Choroid plexus epithelial cell (primary cell): ENCODE measurements around the gene MYH4.

ENCODE experiments used
- DNase-seq: peaks from one replicate; pipeline ENCODE4 v3.0.0-alpha.2; 2010; ENCODE audit warnings: low read depth
- H3K4me3 ChIP-seq: 2 replicates; pipeline ENCODE4 v1.5.1; 2011; ENCODE audit warnings: low read depth, mild to moderate bottlenecking, control low read depth, low read length, moderate library complexity
- TF ChIP-seq, protein P1 (sequence below): conservative IDR thresholded peaks from 2 replicates; pipeline ENCODE4 v1.5.1; 2011; ENCODE audit warnings: low read depth, mild to moderate bottlenecking, control low read depth, inconsistent platforms, low read length, moderate library complexity

MYH4 gene

DNA sequence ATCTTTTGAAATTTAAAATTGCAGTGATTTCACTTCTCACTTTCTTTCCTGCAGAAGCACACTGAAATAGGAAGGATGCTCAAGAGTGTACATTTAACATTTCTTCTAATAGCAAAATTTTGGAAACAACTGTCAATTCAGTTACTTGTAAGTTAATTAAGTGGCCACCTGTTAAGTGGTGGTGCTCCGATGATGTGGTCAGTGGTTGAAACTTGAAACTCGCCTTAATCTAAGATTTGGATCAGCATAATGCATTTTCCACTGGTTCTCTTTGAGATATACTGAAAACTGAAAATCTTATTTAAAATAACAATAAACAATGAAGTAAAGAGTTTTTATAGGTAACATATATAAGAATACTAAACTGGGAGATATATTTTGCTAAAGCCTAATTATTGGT, 40.6 kb downstream of the MYH4 start:
- TF ChIP-seq, protein P1, sequence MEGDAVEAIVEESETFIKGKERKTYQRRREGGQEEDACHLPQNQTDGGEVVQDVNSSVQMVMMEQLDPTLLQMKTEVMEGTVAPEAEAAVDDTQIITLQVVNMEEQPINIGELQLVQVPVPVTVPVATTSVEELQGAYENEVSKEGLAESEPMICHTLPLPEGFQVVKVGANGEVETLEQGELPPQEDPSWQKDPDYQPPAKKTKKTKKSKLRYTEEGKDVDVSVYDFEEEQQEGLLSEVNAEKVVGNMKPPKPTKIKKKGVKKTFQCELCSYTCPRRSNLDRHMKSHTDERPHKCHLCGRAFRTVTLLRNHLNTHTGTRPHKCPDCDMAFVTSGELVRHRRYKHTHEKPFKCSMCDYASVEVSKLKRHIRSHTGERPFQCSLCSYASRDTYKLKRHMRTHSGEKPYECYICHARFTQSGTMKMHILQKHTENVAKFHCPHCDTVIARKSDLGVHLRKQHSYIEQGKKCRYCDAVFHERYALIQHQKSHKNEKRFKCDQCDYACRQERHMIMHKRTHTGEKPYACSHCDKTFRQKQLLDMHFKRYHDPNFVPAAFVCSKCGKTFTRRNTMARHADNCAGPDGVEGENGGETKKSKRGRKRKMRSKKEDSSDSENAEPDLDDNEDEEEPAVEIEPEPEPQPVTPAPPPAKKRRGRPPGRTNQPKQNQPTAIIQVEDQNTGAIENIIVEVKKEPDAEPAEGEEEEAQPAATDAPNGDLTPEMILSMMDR: no peak
- no peak for DNase-seq
- H3K4me3 ChIP-seq: no peak overlapping the region

DNA sequence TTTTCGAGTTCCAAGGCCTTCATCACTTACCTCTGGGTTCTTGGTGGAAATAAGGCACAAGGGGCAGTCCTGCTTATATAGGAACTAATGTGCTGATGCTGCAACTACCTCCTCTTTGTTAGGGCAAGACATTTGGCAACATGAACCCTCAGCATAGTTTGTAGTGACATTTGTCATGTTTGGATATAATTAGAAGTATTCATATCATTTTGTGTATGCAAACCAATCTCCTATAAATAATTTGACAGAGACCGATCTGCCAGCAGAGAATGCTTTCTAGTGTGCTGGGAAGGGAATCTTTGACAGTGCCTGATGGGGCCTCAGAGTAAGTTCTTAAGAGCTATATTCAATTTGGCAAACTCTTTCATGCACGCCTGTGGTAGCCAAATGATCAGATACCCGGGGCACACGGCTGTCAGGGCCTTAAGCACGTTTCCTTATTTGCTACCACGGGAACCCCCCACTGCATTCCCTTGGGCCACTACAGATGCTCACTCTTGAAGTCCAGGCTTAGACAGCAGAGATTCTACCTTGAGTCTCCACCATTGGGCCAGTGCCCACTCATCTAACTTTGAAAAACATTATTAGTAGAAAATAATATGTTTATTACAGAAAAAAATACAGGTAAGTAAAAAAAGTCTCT, 47.3 kb downstream of the MYH4 start, which contains the start of gene MYH8:
TSS of gene MYH8 (minus strand) at position 51 of the 643 bp plus-strand sequence. CDS start 1,723 bp downstream, outside the sequence.
- TF ChIP-seq, protein P1: no peak
- H3K4me3 ChIP-seq: no peak within 1 kb of the TSS
- no peak for DNase-seq

DNA sequence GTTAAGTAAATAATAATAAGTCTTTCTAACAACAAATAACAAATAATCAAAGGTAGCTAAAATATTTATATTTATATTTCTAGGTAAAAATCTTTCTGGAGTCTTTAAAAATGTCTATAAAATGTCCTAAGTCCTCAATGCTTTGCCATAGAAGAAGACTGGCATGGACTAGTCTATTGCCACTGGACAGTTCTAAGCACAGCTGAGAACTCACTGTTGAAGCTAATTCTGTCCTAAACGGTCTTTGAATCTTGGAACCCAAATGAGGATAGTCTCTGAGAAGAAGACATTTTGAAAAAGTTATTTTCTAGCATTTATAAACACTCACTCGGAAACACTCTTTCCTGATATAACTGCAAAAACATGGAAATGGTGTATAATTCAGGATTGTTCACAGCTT, 48.1 kb downstream of the MYH4 start:
- DNase-seq: no peak
- no peak overlapping the region for H3K4me3 ChIP-seq
- TF ChIP-seq, protein P1: no peak

DNA sequence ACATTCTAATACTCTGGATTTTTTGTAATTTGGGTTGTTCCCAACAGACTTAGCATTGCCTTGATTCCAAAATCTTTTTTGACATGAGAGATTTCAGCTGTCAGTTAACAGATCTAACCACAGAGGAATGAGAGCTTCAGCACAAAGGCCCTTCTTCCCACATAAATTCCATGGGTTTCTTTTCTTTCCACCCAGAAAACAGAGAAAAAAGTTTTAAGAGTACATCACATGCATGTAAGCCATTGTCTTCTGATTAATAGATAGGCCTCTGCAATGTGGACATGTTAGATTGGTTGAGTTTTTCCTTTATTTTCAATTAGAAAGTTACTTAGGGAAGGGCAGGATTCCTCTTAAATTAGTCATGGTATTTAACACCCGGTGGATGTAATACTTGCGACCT, 48.5 kb downstream of the MYH4 start:
- DNase-seq: no peak
- TF ChIP-seq, protein P1: no peak

DNA sequence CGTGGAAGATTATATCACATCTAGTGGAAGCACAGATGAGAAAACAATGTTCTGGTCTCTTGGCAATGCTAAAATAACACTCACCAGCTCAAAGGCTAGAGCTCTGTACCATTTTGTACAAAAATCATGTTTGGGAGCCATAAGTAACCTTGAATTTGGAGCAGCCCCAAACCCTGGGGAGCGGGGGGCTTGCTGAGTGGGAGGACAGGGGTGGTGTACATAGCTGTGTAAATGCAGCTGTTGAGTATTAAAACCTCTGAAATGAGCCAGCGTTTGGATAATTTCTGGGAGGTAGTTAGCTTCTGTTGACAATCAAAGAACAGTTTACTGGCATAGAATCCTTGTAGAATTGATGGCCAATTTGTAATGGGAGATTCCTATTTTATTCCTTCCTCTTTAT, 51.9 kb downstream of the MYH4 start:
- no peak for DNase-seq
- TF ChIP-seq, protein P1: no peak
- H3K4me3 ChIP-seq: no peak overlapping the region

More for the DNA sequence above, 48.5 kb downstream of the MYH4 start:
- no peak overlapping the region for H3K4me3 ChIP-seq

DNA sequence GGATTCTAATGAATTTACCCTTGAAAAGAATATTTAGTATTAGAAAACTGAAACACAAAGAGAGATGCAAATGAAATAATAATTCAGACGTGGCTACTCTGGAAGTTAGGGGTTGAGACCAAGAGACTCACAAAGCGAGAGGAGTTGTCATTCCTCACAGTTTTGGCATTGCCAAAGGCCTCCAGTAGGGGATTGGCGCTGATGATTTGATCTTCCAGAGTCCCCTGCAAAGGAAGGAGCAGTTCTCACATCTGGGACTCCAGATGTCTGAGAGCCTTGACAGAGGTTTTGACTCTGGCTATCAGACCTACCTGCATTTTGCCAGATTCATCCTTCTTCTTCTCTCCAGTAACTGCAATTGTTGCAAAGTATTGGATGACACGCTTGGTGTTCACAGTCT, 54.2 kb downstream of the MYH4 start:
- no peak overlapping the region for H3K4me3 ChIP-seq
- TF ChIP-seq, protein P1: no peak

DNA sequence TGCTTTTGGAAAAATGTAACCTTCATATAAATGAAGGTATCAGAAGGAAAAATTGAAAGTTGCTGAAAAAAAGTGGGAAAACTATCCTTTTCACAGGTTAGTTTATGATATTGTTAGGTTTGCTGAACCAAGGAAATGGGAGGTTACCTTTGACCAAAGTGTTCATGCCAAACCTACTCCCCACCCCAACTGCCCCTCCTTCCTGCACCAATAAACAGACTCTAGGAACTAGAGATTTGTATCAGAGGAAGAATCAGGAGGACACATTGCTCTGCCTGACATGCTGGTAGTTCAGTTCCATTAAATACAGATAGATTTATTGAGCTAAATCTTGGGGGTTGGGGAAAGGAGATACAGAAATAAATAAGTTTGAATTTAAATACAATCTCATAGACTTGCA, 65.8 kb downstream of the MYH4 start:
- TF ChIP-seq, protein P1: no peak
- no peak for DNase-seq
- no peak overlapping the region for H3K4me3 ChIP-seq

More for the DNA sequence above, 54.2 kb downstream of the MYH4 start:
- no peak for DNase-seq
